ENCODE measurements around the gene RHOBTB1. TPM values are rescaled to one million over a fixed set of nuclear protein-coding genes. Genes with fewer than 3 reads are reported as not detected.

Gene RHOBTB1
- total RNA-seq, 2 experiments from 2014 or later: not detected

DNA sequence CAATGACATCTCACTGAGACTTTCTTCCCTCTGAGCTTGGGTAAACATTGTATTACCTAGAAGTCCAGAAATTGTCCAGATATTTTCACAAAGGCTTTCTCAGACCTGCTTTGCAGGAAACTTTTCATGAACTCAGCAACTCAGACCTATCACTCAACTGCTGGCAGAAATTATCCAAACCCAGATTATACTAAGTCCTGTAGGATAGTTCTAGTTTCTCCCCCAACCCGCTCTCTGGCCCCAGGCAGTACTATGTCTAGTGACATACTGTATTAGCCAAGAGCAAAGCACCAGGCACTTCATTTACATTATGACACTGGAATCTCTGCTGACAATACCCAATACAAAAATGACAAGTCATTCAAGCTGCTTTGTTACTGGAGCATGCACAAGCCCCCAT lies 75.0 kb downstream of the RHOBTB1 start:
- intact Hi-C loops (cut with micrococcal nuclease): no loop called here
- no peak overlapping the region for H3K4me3 Mint-ChIP-seq
- no peaks in the 10 kb centered on the region for H3K4me1 Mint-ChIP-seq (ENCODE audit: low read depth)
- H3K36me3 Mint-ChIP-seq (ENCODE audit: low read depth): no peaks in the 10 kb centered on the region
- no peak for DNase-seq
- H3K9me3 Mint-ChIP-seq: no peaks in the 10 kb centered on the region
- CTCF ChIA-PET: no interaction called here
- H3K27ac Mint-ChIP-seq: no peak overlapping the region
- H3K27me3 Mint-ChIP-seq (ENCODE audit: low read depth): peaks cover 15% of the 10 kb centered on the region

DNA sequence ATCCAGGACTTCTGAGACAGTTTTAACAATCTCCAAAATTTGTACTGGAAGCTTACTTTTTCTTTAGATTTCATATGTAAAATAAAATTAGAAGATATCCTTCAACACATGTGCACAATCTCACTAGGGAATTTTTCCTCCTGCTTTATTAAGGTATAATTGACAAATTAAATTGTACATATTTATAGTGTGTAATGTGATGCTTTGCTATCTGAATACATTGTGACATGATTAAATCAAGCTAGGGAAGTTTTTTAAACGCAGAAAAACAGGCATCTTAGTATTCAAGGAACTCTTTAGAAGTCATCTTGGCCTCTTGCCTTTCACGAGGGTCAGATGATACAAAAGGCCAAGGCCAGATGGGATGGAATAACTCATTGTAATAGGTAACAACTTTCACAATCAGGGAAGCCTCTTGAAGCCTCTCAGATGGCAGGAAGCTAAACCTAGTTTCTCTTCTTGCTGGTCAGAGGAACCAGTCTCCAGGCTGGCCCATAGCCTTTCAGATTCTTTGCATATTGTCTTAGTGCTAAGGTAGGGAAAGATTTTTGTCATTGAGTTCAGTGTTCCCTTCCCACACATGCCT lies 78.7 kb downstream of the RHOBTB1 start:
- DNase-seq: no peak
- Mint-ChIP-seq H3K9me3 (no peaks in the 10 kb centered on the region), H3K27me3 (ENCODE audit: low read depth) (peaks cover 13% of the 10 kb centered on the region), H3K27ac (no peak overlapping the region), H3K4me1 (ENCODE audit: low read depth) (no peaks in the 10 kb centered on the region), H3K36me3 (ENCODE audit: low read depth) (no peaks in the 10 kb centered on the region), H3K4me3 (no peak overlapping the region)
- CTCF ChIA-PET: no interaction called here
- intact Hi-C loops (cut with micrococcal nuclease): no loop called here

DNA sequence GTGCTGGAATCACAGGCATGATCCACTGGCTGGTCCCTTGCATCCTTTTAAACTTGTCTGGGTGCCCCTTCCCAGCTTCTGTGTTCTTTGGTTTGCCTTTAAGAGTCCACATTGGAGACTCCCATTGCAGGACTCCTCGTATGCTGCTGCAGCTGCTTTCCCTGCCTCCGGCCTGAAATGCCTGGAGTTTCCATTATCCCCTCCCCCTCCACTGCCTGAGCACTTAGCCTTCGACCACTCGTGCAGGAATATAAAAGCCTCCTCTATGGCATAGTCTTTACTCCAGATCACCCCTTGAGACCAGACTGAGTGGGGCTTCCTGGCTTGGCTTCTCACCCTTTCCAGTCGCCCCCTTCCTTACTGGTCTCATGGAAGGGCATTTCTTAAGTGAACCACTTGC lies 80.2 kb downstream of the RHOBTB1 start:
- Mint-ChIP-seq H3K4me1 (ENCODE audit: low read depth) (no peaks in the 10 kb centered on the region), H3K27me3 (ENCODE audit: low read depth) (peaks cover 11% of the 10 kb centered on the region), H3K36me3 (ENCODE audit: low read depth) (no peaks in the 10 kb centered on the region), H3K27ac (no peak overlapping the region), H3K4me3 (no peak overlapping the region), H3K9me3 (no peaks in the 10 kb centered on the region)
- intact Hi-C loops (cut with micrococcal nuclease): no loop called here
- CTCF ChIA-PET: no interaction called here
- DNase-seq: no peak

DNA sequence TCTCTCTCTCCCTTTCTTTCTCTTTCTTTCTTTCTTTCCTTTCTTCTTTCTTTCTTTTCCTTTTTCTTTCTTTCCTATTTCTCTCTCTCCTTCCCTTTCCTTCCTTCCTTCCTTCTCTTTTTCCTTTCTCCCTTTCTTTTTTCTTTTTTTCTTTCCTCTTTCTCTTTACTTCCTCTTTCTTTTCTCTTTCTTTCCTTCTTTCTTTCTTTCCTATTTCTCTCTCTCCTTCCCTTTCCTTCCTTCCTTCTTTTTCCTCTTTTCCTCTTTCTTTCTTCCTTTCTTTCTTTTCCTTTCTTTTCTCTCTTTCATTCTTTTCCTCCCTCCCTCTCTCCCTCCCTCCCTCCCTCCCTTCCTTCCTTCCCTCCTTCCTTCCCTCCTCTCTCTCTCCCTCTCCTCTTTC lies 81.5 kb downstream of the RHOBTB1 start:
- CTCF ChIA-PET: no interaction called here
- Mint-ChIP-seq H3K36me3 (ENCODE audit: low read depth) (no peaks in the 10 kb centered on the region), H3K27ac (no peak overlapping the region)

DNA sequence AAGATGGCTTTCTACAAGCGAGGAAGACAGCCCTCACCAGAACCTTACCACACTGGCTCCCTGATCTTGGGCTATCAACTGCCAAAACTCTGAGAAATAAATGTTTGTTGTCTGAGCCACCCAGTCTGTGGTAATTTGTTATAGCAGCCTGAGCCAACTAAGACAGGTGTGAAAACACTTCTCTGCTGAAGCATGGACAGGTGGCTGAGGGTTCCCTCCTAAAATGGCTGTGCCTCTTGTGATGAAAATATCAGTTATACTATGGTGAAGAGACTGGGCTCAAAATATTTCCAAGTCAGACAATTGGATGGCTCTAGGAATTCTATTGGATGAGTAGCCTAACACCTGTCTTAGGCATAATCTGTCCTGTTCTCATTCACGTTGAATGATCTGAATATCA lies 87.6 kb downstream of the RHOBTB1 start:
- H3K36me3 Mint-ChIP-seq (ENCODE audit: low read depth): no peaks in the 10 kb centered on the region
- no peak for DNase-seq
- no peaks in the 10 kb centered on the region for H3K4me1 Mint-ChIP-seq (ENCODE audit: low read depth)
- H3K27me3 Mint-ChIP-seq (ENCODE audit: low read depth): peaks cover 2% of the 10 kb centered on the region
- intact Hi-C loops (cut with micrococcal nuclease): no loop called here
- no peak overlapping the region for H3K27ac Mint-ChIP-seq
- H3K9me3 Mint-ChIP-seq: no peaks in the 10 kb centered on the region
- H3K4me3 Mint-ChIP-seq: no peak overlapping the region
- CTCF ChIA-PET: no interaction called here

More for the DNA sequence above, 81.5 kb downstream of the RHOBTB1 start:
- Mint-ChIP-seq H3K9me3 (no peaks in the 10 kb centered on the region), H3K4me1 (ENCODE audit: low read depth) (no peaks in the 10 kb centered on the region), H3K27me3 (ENCODE audit: low read depth) (peaks cover 11% of the 10 kb centered on the region), H3K4me3 (no peak overlapping the region)
- no peak for DNase-seq
- intact Hi-C loops (cut with micrococcal nuclease): no loop called here

DNA sequence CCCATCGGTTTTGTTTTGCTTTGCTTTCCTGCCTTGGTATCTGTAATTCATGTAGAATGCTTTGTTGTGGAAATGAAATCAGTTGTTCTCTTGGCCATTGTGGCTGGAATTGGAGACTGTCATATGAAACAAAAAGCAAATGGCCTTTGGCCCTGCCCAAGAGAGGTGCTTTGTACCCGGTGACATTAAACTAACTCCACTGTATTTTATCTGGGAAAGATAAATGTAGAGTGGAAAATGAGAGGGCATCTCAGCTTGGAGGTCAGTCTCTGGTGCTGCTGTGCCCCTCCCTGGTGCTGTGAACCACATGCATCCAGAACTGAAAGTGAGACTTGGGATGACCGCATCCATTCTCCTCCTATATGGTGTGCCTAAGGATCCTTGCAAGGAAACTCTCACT lies 90.3 kb downstream of the RHOBTB1 start:
- Mint-ChIP-seq H3K9me3 (no peaks in the 10 kb centered on the region), H3K27ac (no peak overlapping the region), H3K36me3 (ENCODE audit: low read depth) (no peaks in the 10 kb centered on the region), H3K27me3 (ENCODE audit: low read depth) (no peaks in the 10 kb centered on the region), H3K4me1 (ENCODE audit: low read depth) (no peaks in the 10 kb centered on the region), H3K4me3 (no peak overlapping the region)
- intact Hi-C loops (cut with micrococcal nuclease): no loop called here
- no peak for DNase-seq
- CTCF ChIA-PET: no interaction called here

DNA sequence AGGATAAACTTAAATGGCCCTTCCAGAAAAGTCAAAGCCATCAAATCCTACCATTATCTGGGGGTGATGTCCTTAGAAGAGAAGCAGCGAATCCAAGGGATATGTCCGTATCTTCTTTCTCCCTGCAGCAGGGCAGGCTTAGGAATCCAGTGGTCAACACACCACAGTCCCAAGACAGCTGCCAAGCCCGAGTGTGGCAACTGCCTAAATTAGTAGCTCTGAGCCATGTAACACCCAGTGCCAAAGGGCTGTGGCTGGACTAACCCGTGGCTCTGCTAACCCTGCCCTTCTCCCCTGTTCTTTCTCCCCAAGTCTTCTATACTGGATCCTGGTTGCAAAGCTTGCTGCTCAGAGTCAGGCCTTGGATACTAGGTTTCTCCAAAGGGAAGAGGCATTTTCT lies 90.9 kb downstream of the RHOBTB1 start:
- no peaks in the 10 kb centered on the region for H3K36me3 Mint-ChIP-seq (ENCODE audit: low read depth)
- H3K4me3 Mint-ChIP-seq: no peak overlapping the region
- no peaks in the 10 kb centered on the region for H3K9me3 Mint-ChIP-seq
- H3K27me3 Mint-ChIP-seq (ENCODE audit: low read depth): no peaks in the 10 kb centered on the region
- CTCF ChIA-PET: no interaction called here
- H3K4me1 Mint-ChIP-seq (ENCODE audit: low read depth): no peaks in the 10 kb centered on the region
- intact Hi-C loops (cut with micrococcal nuclease): no loop called here
- H3K27ac Mint-ChIP-seq: no peak overlapping the region
- no peak for DNase-seq

DNA sequence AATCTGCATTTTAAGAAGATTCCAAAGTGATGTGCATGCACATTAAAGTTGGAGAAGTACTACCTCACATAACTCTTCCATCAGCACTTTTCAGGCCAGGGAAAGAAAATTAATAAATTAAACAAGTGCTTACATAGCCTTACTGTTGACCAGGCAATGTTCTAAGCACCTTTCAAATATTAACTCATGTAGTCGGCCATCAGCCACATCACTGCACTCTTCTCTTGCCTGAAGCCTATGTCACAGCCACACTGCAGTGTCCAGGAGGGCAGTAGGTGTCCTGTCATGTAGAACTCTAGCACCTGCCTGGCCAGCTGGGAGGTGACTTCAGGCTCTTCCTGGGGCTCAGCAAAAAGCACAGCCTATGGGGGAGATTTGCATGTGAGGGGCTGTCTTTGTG lies 94.2 kb downstream of the RHOBTB1 start:
- Mint-ChIP-seq H3K9me3 (no peaks in the 10 kb centered on the region), H3K36me3 (ENCODE audit: low read depth) (no peaks in the 10 kb centered on the region), H3K4me3 (no peak overlapping the region), H3K27me3 (ENCODE audit: low read depth) (no peaks in the 10 kb centered on the region), H3K27ac (no peak overlapping the region), H3K4me1 (ENCODE audit: low read depth) (no peaks in the 10 kb centered on the region)
- intact Hi-C loops (cut with micrococcal nuclease): no loop called here
- CTCF ChIA-PET: no interaction called here
- no peak for DNase-seq

DNA sequence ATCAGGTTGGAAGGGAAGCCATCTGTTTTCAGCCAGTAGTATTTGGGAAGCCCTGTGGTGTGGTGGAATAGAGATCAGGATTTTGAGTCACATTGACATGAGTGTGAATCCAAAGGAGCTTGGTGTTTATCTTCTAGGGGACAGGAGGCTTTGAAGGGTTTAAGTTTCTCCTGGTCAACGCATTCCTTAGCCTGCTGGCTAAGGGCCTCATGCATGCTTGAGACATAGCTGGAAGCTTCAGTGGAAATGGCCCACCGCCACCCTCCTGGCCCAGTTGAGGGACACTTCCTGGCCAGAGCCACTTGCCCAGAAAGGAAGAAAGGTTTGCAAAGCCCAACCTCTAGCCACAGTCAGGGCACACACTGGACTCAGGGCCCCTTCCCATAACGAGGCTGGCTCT lies 94.8 kb downstream of the RHOBTB1 start:
- no peak for DNase-seq
- intact Hi-C loops (cut with micrococcal nuclease): no loop called here
- Mint-ChIP-seq H3K9me3 (no peaks in the 10 kb centered on the region), H3K27me3 (ENCODE audit: low read depth) (no peaks in the 10 kb centered on the region), H3K36me3 (ENCODE audit: low read depth) (no peaks in the 10 kb centered on the region), H3K4me3 (no peak overlapping the region), H3K27ac (no peak overlapping the region), H3K4me1 (ENCODE audit: low read depth) (no peaks in the 10 kb centered on the region)
- CTCF ChIA-PET: no interaction called here

DNA sequence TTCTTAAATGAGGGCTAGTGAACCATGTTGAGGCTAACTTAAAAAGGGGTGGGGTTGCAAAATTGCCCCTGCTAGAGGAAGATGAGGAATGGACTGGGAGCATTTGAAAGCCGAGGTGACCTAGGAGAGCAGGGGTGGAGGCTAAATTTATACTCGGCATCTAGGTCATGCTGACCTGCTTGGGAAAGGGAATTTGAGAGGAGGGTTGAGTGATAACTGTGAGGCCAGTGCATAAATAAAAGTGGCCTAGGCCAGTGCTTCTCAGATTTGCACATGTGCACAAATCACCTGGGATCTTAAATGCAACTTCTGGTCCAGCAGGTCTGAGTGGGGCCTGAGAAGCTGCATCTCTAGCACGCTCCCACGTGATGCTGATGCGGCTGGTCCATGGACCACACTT lies 95.3 kb downstream of the RHOBTB1 start:
- intact Hi-C loops (cut with micrococcal nuclease): no loop called here
- Mint-ChIP-seq H3K4me1 (ENCODE audit: low read depth) (no peaks in the 10 kb centered on the region), H3K27me3 (ENCODE audit: low read depth) (no peaks in the 10 kb centered on the region), H3K36me3 (ENCODE audit: low read depth) (no peaks in the 10 kb centered on the region), H3K9me3 (no peaks in the 10 kb centered on the region), H3K4me3 (no peak overlapping the region), H3K27ac (no peak overlapping the region)
- CTCF ChIA-PET: no interaction called here
- no peak for DNase-seq

DNA sequence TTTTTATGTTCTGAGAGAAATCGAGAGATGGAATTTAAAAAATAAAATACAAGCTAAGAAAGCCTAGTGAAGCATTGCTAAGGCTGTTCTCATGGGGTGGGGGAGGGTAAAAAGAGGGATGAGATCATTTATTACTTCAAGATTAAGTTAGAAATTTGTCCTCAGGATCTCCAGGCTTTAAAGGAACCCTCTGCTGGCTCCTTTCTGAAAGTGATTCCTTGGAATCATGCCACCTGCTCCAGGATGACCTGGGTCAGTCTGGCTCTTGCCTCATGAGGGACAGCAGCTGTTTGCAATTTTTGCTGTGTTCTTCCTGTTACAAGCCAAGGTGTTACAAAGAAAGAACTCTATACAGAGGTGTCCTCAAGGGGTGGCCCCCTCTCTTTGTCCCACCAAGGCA lies 95.9 kb downstream of the RHOBTB1 start:
- CTCF ChIA-PET: interaction anchor here (0.6 kb wide), 1 partner anchor 32 kb away, joined by 3 read pairs; no protein-coding TSS in a partner anchor
- Mint-ChIP-seq H3K27me3 (ENCODE audit: low read depth) (no peaks in the 10 kb centered on the region), H3K4me3 (no peak overlapping the region)

DNA sequence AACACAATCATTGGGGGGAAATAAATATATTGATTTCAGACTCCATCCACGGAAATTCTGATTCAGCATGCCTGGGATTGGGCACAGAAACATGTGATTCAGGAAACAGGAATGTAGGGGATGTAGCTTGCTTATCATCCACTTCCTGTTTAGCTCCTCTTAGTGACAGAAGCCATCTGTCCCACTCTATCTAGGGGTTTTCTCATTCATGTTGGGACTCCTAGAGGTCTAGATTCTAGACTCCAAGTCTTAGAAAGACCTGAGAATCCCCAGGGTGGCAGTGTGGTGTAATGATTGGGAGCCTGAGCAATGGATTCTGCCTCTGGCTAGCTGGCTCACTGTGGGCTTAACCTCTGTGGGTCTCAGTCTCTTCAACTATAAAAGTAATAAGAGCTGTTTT lies 97.8 kb downstream of the RHOBTB1 start:
- no peak overlapping the region for H3K4me3 Mint-ChIP-seq
- no peaks in the 10 kb centered on the region for H3K4me1 Mint-ChIP-seq (ENCODE audit: low read depth)
- H3K27me3 Mint-ChIP-seq (ENCODE audit: low read depth): no peaks in the 10 kb centered on the region
- no peak overlapping the region for H3K27ac Mint-ChIP-seq
- H3K36me3 Mint-ChIP-seq (ENCODE audit: low read depth): no peaks in the 10 kb centered on the region
- DNase-seq: no peak
- intact Hi-C loops (cut with micrococcal nuclease): no loop called here
- H3K9me3 Mint-ChIP-seq: no peaks in the 10 kb centered on the region
- CTCF ChIA-PET: no interaction called here

More for the DNA sequence above, 95.9 kb downstream of the RHOBTB1 start:
- H3K27ac Mint-ChIP-seq: no peak overlapping the region
- intact Hi-C loops (cut with micrococcal nuclease): no loop called here
- H3K9me3 Mint-ChIP-seq: no peaks in the 10 kb centered on the region
- DNase-seq: no peak
- no peaks in the 10 kb centered on the region for H3K4me1 Mint-ChIP-seq (ENCODE audit: low read depth)
- no peaks in the 10 kb centered on the region for H3K36me3 Mint-ChIP-seq (ENCODE audit: low read depth)

DNA sequence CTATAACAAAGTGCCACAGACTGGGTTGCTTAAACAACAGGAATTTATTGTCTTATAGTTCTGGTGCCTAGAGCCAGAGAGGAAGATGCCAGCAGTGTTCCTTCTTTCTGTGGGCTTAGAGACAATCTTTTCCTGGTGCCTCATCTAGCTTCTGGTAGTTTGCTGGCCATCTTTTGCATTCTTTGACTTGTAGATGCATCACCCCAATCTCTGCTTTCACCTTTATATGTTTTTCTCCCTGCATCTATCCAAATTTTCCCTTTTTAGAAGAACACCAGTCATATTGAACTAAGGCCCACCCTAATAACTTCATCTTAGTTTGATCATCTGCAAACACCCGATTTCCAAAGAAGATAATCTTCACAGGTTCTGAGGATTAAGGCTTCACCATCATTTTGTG lies 98.9 kb downstream of the RHOBTB1 start:
- Mint-ChIP-seq H3K27me3 (ENCODE audit: low read depth) (no peaks in the 10 kb centered on the region), H3K4me1 (ENCODE audit: low read depth) (no peaks in the 10 kb centered on the region), H3K27ac (no peak overlapping the region), H3K36me3 (ENCODE audit: low read depth) (no peaks in the 10 kb centered on the region), H3K4me3 (no peak overlapping the region), H3K9me3 (no peaks in the 10 kb centered on the region)
- no peak for DNase-seq
- intact Hi-C loops (cut with micrococcal nuclease): no loop called here
- CTCF ChIA-PET: no interaction called here

DNA sequence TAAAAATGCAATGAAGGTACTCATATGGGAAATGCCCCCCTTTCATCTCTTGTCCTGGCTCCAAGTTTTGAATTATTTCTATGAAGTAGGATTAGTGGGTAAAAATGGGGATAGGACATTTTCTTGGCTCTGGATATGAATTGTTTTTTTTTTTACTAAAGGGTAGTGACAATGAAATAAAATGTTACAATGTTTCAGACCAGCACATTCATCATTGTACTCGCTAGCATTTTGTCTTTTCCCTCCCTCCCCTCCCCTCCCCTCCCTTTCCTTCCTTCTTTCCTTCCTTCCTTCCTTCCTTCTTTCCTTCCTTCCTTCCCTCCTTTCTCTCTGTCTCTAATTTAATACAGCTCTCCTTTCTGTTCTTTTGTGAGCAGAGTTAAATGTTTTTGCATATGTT lies 101.3 kb downstream of the RHOBTB1 start:
- intact Hi-C loops (cut with micrococcal nuclease): no loop called here
- Mint-ChIP-seq H3K9me3 (no peaks in the 10 kb centered on the region), H3K4me3 (no peak overlapping the region), H3K36me3 (ENCODE audit: low read depth) (no peaks in the 10 kb centered on the region), H3K4me1 (ENCODE audit: low read depth) (no peaks in the 10 kb centered on the region), H3K27me3 (ENCODE audit: low read depth) (no peaks in the 10 kb centered on the region), H3K27ac (no peak overlapping the region)
- DNase-seq: no peak
- CTCF ChIA-PET: no interaction called here
